ENCODE data around the gene VIPAS39.

VIPAS39 gene

GRCh38 chr14:77482422-77482821 lies 25.0 kb upstream of the VIPAS39 start:
- no peak for TF ChIP-seq CTCF (conservative IDR thresholded peaks at IDR 0.05; ENCODE audit: low read depth, low read length)
- H3K4me3 ChIP-seq (ENCODE audit: low read length), result no peak overlapping the region
- DNase-seq (ENCODE audit: low read depth), result no peak

GRCh38 chr14:77478796-77479195 lies 21.4 kb upstream of the VIPAS39 start:
- TF ChIP-seq CTCF (conservative IDR thresholded peaks at IDR 0.05; ENCODE audit: low read depth, low read length), result no peak
- H3K4me3 ChIP-seq (ENCODE audit: low read length), result no peak overlapping the region
- DNase-seq (ENCODE audit: low read depth), result no peak

- no peak for TF ChIP-seq CTCF (conservative IDR thresholded peaks at IDR 0.05; ENCODE audit: low read depth, low read length)
- no peak for DNase-seq (ENCODE audit: low read depth)
- H3K4me3 ChIP-seq (ENCODE audit: low read length), result no peak overlapping the region
Observed at GRCh38 chr14:77478029-77478428, 20.6 kb upstream of the VIPAS39 start.

GRCh38 chr14:77475432-77476115 lies 18.2 kb upstream of the VIPAS39 start:
- DNase-seq (ENCODE audit: low read depth), result no peak
- no peak for TF ChIP-seq CTCF (conservative IDR thresholded peaks at IDR 0.05; ENCODE audit: low read depth, low read length)

GRCh38 chr14:77474479-77475177 lies 17.2 kb upstream of the VIPAS39 start:
- no peak for TF ChIP-seq CTCF (conservative IDR thresholded peaks at IDR 0.05; ENCODE audit: low read depth, low read length)
- no peak overlapping the region for H3K4me3 ChIP-seq (ENCODE audit: low read length)
- DNase-seq (ENCODE audit: low read depth), result no peak

More at GRCh38 chr14:77475432-77476115, 18.2 kb upstream of the VIPAS39 start:
- H3K4me3 ChIP-seq (ENCODE audit: low read length), result no peak overlapping the region

- no peak overlapping the region for H3K4me3 ChIP-seq (ENCODE audit: low read length)
- no peak for TF ChIP-seq CTCF (conservative IDR thresholded peaks at IDR 0.05; ENCODE audit: low read depth, low read length)
- DNase-seq (ENCODE audit: low read depth), result no peak
Observed at GRCh38 chr14:77473921-77474320, 16.5 kb upstream of the VIPAS39 start.

All from retinal pigment epithelial cell (primary cell).